Panc1 (cell line): ENCODE results near the gene RNF115. TPM values are rescaled to one million over a fixed set of nuclear protein-coding genes. Genes with fewer than 3 reads are reported as not detected.
"Not testable (repeated sequence)": the region's sequence is repeated elsewhere in the genome, so short reads cannot be mapped to it uniquely, and the experiment has no call there.

Experiments used
- ATAC-seq: fragments of 200-7000 bp; cut with Tn5 transposase; 2 replicates; pipeline ENCODE4 v1.9.1; 2020; ENCODE audit warnings: mild to moderate bottlenecking, moderate library complexity
- BruUV-seq: library from RNA; stranded (reverse); fragments of 400-500 nt; replicated peaks from 2 replicates; lab custom pipeline; 2021; lab: Mats Ljungman, UMichigan
- CTCF ChIA-PET: fragments of 300-600 bp; sonication (Branson Sonifier 250); formaldehyde crosslinking; loops from one replicate; lab custom pipeline; 2022; ENCODE audit warnings: antibody characterized with exemption; lab: Charles Lee
- POLR2A ChIA-PET: fragments of 300-600 bp; sonication (Branson Sonifier 250); formaldehyde crosslinking; loops from one replicate; lab custom pipeline; 2022; ENCODE audit warnings: antibody characterized with exemption; lab: Charles Lee
- DNase-seq: peaks from one replicate; pipeline ENCODE4 v3.0.0-alpha.2; 2010; ENCODE audit warnings: low read depth, low spot score
- H3K27ac ChIP-seq: 2 replicates; pipeline ENCODE4 v1.5.1; 2011; ENCODE audit warnings: mild to moderate bottlenecking, low read length, inconsistent platforms
- H3K27me3 ChIP-seq: fragments of 200-500 bp; sonication (Bioruptor generic); 2 replicates; pipeline ENCODE4 v1.6.0; 2014; ENCODE audit warnings: low read length, inconsistent platforms; ENCODE audit not compliant: control insufficient read depth, insufficient read depth
- H3K36me3 ChIP-seq: fragments of 200-500 bp; sonication (Bioruptor generic); 2 replicates; pipeline ENCODE4 v1.5.1; 2014; ENCODE audit warnings: inconsistent platforms, mild to moderate bottlenecking, low read length, moderate library complexity; ENCODE audit not compliant: control insufficient read depth, insufficient read depth
- H3K4me1 ChIP-seq: 2 replicates; pipeline ENCODE4 v1.5.1; 2011; ENCODE audit warnings: inconsistent platforms, mild to moderate bottlenecking, low read length, moderate library complexity; ENCODE audit not compliant: control insufficient read depth, insufficient read depth
- H3K4me3 ChIP-seq, 2 experiments: 2 replicates each; pipeline ENCODE4 v1.5.1; 2011 to 2012; ENCODE audit warnings: low read depth in 2 of 2, low read length in 2 of 2, mild to moderate bottlenecking in 2 of 2, inconsistent platforms in 1 of 2, moderate library complexity in 1 of 2
- H3K9me3 ChIP-seq: fragments of 200-500 bp; sonication (Bioruptor generic); 2 replicates; pipeline ENCODE4 v1.5.1; 2014; ENCODE audit warnings: low read depth, mild to moderate bottlenecking, inconsistent platforms, low read length, moderate library complexity; ENCODE audit not compliant: control insufficient read depth, insufficient read depth
- in situ Hi-C: cut with HindIII; loops from 2 replicates; pipeline ENCODE4 v1.10.0; 2016; ENCODE audit warnings: low sequenced_read_pairs, low pct_unique_long_range_greater_than_20kb
- intact Hi-C: fragments of 100-400 bp; cut with micrococcal nuclease; formaldehyde crosslinking; loops from one replicate; pipeline ENCODE4 v1.10.0; 2022; ENCODE audit not compliant: unreplicated experiment
- total RNA-seq: library from RNA; stranded (reverse); gene quantifications from one replicate; pipeline ENCODE4 v1.2.1, GENCODE V29; 2021; ENCODE audit not compliant: unreplicated experiment

RNF115 gene
- total RNA-seq, 1 experiment from 2014 or later, result 14.5 TPM

DNA sequence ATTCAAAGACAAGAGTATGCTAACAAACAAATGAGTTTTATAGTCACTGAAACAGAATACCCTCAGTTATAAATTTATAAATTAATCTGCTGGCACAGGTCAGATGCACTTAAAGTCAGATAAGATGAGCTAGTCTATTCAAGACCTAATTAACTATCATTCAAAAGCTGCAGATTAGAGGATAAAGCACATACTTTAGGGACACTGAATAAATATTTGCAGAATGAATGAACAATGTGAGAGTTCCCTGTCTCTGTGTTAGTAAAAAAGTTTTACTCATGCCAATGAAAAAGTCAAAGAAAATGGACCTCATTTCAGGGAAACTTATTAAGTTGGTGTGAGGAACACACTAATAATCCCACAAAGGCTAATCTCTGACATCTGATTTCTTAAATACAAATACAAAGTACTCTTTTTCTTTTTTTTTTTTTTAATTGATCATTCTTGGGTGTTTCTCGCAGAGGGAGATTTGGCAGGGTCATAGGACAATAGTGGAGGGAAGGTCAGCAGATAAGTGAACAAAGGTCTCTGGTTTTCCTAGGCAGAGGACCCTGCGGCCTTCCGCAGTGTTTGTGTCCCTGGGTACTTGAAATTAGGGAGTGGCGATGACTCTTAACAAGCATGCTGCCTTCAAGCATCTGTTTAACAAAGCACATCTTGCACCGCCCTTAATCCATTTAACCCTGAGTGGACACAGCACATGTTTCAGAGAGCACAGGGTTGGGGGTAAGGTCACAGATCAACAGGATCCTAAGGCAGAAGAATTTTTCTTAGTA lies 58.1 kb downstream of the RNF115 start:
- not testable (repeated sequence) for DNase-seq

DNA sequence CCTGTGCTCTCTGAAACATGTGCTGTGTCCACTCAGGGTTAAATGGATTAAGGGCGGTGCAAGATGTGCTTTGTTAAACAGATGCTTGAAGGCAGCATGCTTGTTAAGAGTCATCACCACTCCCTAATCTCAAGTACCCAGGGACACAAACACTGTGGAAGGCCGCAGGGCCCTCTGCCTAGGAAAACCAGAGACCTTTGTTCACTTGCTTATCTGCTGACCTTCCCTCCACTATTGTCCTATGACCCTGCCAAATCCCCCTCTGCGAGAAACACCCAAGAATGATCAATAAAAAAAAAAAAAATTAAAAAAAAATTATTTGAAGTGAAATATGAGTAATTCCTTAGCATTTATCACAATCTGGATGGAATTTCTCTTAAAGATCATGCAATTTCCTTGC lies 58.8 kb downstream of the RNF115 start:
- H3K4me1 ChIP-seq, H3K4me3 ChIP-seq, H3K27ac ChIP-seq, intact Hi-C loops, H3K36me3 ChIP-seq, CTCF ChIA-PET, POLR2A ChIA-PET, ATAC-seq, H3K27me3 ChIP-seq, DNase-seq, BruUV-seq, in situ Hi-C loops, H3K9me3 ChIP-seq: not testable (repeated sequence)

More for the DNA sequence above, 58.1 kb downstream of the RNF115 start:
- in situ Hi-C loops, H3K36me3 ChIP-seq, CTCF ChIA-PET, POLR2A ChIA-PET, ATAC-seq, BruUV-seq, H3K9me3 ChIP-seq, H3K4me1 ChIP-seq, intact Hi-C loops, H3K4me3 ChIP-seq, H3K27me3 ChIP-seq, H3K27ac ChIP-seq: not testable (repeated sequence)

DNA sequence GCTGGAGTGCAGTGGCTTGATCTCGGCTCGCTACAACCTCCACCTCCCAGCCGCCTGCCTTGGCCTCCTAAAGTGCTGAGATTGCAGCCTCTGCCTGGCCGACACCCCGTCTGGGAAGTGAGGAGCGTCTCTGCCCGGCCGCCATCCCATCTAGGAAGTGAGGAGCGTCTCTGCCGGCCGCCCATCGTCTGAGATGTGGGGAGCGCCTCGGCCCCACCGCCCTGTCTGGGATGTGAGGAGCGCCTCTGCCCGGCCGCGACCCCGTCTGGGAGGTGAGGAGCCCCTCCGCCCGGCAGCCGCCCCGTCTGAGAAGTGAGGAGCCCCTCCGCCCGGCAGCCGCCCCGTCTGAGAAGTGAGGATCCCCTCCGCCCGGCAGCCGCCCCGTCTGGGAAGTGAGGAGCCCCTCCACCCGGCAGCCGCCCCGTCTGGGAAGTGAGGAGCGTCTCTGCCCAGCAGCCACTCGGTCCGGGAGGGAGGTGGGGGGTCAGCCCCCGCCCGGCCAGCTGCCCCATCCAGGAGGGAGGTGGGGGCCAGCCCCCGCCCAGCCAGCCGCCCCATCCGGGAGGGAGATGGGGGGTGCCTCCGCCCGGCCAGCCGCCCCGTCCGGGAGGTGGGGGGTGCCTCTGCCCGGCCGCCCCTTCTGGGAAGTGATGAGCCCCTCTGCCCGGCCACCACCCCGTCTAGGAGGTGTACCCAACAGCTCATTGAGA lies 59.5 kb downstream of the RNF115 start:
- DNase-seq, ATAC-seq, BruUV-seq, H3K36me3 ChIP-seq, H3K27me3 ChIP-seq, intact Hi-C loops, H3K9me3 ChIP-seq, H3K27ac ChIP-seq, in situ Hi-C loops, POLR2A ChIA-PET, H3K4me1 ChIP-seq, CTCF ChIA-PET, H3K4me3 ChIP-seq: not testable (repeated sequence)

- intact Hi-C loops, CTCF ChIA-PET, H3K4me1 ChIP-seq, H3K36me3 ChIP-seq, H3K4me3 ChIP-seq, H3K27ac ChIP-seq, in situ Hi-C loops, ATAC-seq, H3K27me3 ChIP-seq, POLR2A ChIA-PET, H3K9me3 ChIP-seq, DNase-seq: not testable (repeated sequence)
- BruUV-seq, result TSS peak; percentile 43
Observed at GRCh38 chr1:145762001-145762400, 61.9 kb downstream of the RNF115 start.

DNA sequence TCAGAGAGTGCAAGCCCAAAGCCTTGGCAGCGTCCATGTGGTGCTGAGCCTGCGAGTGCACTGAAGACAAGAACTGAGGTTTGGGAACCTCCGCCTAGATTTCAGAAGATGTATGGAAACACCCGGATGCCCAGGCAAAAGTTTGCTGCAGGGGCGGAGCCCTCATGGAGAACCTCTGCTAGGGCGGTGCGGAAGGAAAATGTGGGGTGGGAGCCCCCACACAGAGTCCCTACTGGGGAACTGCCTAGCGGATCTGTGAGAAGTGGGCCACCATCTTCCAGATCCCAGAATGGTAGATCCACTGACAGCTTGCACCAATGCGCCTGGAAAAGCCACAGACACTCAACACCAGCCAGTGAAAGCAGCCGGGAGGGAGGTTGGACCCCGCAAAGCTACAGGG lies 62.4 kb downstream of the RNF115 start:
- ATAC-seq, H3K27me3 ChIP-seq, H3K4me1 ChIP-seq, POLR2A ChIA-PET, BruUV-seq, H3K9me3 ChIP-seq, H3K4me3 ChIP-seq, in situ Hi-C loops, CTCF ChIA-PET, H3K27ac ChIP-seq, H3K36me3 ChIP-seq, intact Hi-C loops, DNase-seq: not testable (repeated sequence)

DNA sequence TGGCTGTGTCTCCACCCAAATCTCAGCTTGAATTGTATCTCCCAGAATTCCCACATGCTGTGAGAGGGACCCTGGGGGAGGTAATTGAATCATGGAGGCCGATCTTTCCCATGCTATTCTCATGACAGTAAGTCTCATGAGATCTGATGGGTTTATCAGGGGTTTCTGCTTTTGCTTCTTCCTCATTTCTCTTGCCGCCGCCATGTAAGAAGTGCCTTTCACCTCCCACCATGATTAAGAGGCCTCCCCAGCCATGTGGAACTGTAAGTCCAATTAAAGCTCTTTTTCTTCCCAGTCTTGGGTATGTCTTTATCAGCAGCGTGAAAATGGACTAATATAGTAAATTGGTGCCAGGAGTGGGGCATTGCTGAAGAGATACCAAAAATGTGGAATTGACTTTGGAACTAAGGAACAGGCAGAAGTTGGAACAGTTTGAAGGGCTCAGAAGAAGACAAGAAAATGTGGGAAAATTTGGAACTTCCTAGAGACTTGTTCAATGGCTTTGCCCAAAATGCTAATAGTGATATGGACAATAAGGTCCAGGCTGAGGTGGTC lies 63.4 kb downstream of the RNF115 start:
- DNase-seq, H3K4me1 ChIP-seq, H3K4me3 ChIP-seq, H3K36me3 ChIP-seq, intact Hi-C loops, ATAC-seq, H3K27me3 ChIP-seq, BruUV-seq, POLR2A ChIA-PET, H3K27ac ChIP-seq, H3K9me3 ChIP-seq, in situ Hi-C loops: not testable (repeated sequence)
- CTCF ChIA-PET, result interaction anchor here (0.6 kb wide), 1 partner anchor 1180 kb away, joined by 3 read pairs; no protein-coding TSS in a partner anchor
